Stimulated activated CD4-positive, alpha-beta T cell treated with anti-CD3 and anti-CD28 coated beads, Interleukin-1b, Interleukin-23, amount 100 ng/mL, for 24 hours (primary cell): ENCODE results near the gene STK33.
"Not testable (repeated sequence)": the region's sequence is repeated elsewhere in the genome, so short reads cannot be mapped to it uniquely, and the experiment has no call there.

Source experiments
- DNase-seq, 4 experiments: peaks; one replicate each; pipeline ENCODE4 v3.0.0-alpha.2; 2020; ENCODE audit warnings: low read depth in 4 of 4, low spot score in 1 of 4

STK33 gene

GRCh38 chr11:8545698-8546366 lies 48.2 kb downstream of the STK33 start:
- DNase-seq, result no peak

GRCh38 chr11:8544807-8545206 lies 49.2 kb downstream of the STK33 start:
- no peak for DNase-seq

GRCh38 chr11:8543278-8543677 lies 50.8 kb downstream of the STK33 start:
- no peak for DNase-seq

- DNase-seq, result no peak
These were observed 52.6 kb downstream of the STK33 start for GRCh38 chr11:8541448-8541847.

- no peak for DNase-seq
These were observed 60.7 kb downstream of the STK33 start for GRCh38 chr11:8533332-8533731.

- no peak for DNase-seq
These were observed 61.6 kb downstream of the STK33 start for GRCh38 chr11:8532475-8532874.

GRCh38 chr11:8531982-8532381 lies 62.0 kb downstream of the STK33 start:
- DNase-seq, result no peak

- DNase-seq, result no peak
These were observed 62.7 kb downstream of the STK33 start for GRCh38 chr11:8531312-8531711.

GRCh38 chr11:8527939-8528338 lies 66.1 kb downstream of the STK33 start:
- DNase-seq, result no peak

- no peak for DNase-seq
These were observed 70.6 kb downstream of the STK33 start for GRCh38 chr11:8523396-8523795.

GRCh38 chr11:8512547-8512946 lies 81.5 kb downstream of the STK33 start:
- no peak for DNase-seq

GRCh38 chr11:8503910-8504364 lies 90.1 kb downstream of the STK33 start:
- DNase-seq, result no peak

- DNase-seq, result no peak
These were observed 92.2 kb downstream of the STK33 start for GRCh38 chr11:8501836-8502235.

GRCh38 chr11:8488395-8488794 lies 105.6 kb downstream of the STK33 start:
- no peak for DNase-seq

GRCh38 chr11:8487261-8487660 lies 106.8 kb downstream of the STK33 start:
- no peak for DNase-seq

- DNase-seq, result no peak
These were observed 109.8 kb downstream of the STK33 start for GRCh38 chr11:8484251-8484650.

GRCh38 chr11:8480858-8481257 lies 113.2 kb downstream of the STK33 start:
- DNase-seq, result no peak

GRCh38 chr11:8477680-8478079 lies 116.3 kb downstream of the STK33 start:
- no peak for DNase-seq

- DNase-seq, result no peak
These were observed 116.9 kb downstream of the STK33 start for GRCh38 chr11:8477151-8477550.

GRCh38 chr11:8467806-8468205 lies 126.2 kb downstream of the STK33 start:
- DNase-seq, result not testable (repeated sequence)

GRCh38 chr11:8467356-8467755 lies 126.7 kb downstream of the STK33 start:
- not testable (repeated sequence) for DNase-seq

- not testable (repeated sequence) for DNase-seq
These were observed 127.1 kb downstream of the STK33 start for GRCh38 chr11:8466884-8467283.

- DNase-seq, result no peak
These were observed 134.2 kb downstream of the STK33 start for GRCh38 chr11:8459711-8460399.
